Activated CD8-positive, alpha-beta memory T cell treated with anti-CD3 and anti-CD28 coated beads for 36 hours (primary cell): Measurements from ENCODE around the gene SELP. TPM values are rescaled to one million over a fixed set of nuclear protein-coding genes. Genes with fewer than 3 reads are reported as not detected.

Experiments
- CTCF ChIA-PET: fragments of 350-600 bp; sonication (Branson Sonifier 250); formaldehyde crosslinking; loops from one replicate; lab custom pipeline; 2021; ENCODE audit warnings: antibody characterized with exemption; lab: Charles Lee
- POLR2A ChIA-PET: fragments of 350-600 bp; sonication (Branson Sonifier 250); formaldehyde crosslinking; loops from one replicate; lab custom pipeline; 2021; ENCODE audit warnings: antibody characterized with exemption; lab: Charles Lee
- total RNA-seq, 2 experiments: library from RNA; stranded (reverse); gene quantifications; one replicate each; pipeline ENCODE4 v1.2.3, GENCODE V29; 2021

SELP gene
- total RNA-seq, 2 experiments from 2014 or later: 0.08 to 0.15 TPM

DNA sequence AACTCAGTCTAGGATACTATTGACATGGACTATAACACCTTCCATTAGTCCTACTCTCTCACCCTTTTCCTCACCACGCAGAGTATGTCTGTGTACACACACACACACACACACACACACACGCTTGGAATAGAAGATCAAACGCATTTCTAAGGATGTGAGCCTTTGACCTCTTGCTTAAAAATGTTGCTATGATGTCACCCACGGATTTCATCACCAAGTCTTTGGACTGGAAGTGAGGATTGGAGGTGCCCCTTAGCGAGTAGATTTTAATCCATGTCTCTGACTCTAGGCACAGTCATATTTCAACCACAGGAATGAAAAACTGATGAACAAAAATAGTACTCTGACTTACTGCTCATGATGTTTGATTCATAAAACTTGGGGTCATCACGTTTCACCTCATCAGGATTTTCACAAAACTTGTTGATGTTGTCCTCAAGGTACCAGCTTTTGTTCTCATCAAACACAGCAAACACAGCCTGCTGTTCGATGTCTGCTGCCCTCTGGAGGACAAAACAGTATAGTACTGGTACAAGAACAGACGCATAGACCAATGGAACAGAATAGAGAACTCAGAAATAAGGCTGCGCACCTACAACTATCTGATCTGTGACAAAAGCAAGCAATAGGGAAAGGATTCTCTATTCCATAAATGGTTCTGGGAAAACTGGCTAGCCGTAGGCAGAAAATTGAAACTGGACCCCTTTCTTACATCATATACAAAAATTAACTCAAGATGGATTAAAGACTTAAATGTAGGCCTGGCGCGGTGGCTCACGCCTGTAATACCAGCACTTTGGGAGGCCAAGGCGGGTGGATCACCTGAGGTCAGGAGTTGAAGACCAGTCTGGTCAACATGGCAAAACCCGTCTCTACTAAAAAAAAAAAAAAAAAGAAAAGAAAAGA lies 83.6 kb downstream of the SELP start:
- CTCF ChIA-PET: interaction anchor here (0.6 to 2.2 kb wide), 9 partner anchors 12 to 1026 kb away, joined by 3 to 7 read pairs (median 3); no protein-coding TSS in a partner anchor
- POLR2A ChIA-PET: no interaction called here

DNA sequence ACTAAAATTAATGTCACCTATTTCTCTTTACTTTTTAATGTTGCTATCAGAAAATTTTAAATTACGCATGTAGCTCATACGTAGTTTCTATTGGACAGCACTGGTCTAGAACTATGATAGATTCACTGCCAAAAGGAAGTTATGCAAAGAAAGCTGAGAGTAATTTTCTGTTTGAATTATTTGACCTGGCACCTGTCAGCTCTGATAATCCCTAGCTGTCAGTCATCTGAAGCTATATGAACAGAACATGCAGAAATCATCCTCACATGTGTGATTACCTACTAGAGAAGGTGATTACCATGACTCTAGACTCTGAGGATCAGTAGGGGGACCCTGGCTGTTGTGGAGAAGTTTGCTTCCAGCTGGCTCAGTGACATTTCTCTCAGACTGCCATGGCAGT lies 84.5 kb downstream of the SELP start:
- CTCF ChIA-PET: interaction anchor here (0.5 to 1.3 kb wide), 2 partner anchors 80 to 332 kb away, joined by 3 to 4 read pairs; no protein-coding TSS in a partner anchor
- POLR2A ChIA-PET: no interaction called here

DNA sequence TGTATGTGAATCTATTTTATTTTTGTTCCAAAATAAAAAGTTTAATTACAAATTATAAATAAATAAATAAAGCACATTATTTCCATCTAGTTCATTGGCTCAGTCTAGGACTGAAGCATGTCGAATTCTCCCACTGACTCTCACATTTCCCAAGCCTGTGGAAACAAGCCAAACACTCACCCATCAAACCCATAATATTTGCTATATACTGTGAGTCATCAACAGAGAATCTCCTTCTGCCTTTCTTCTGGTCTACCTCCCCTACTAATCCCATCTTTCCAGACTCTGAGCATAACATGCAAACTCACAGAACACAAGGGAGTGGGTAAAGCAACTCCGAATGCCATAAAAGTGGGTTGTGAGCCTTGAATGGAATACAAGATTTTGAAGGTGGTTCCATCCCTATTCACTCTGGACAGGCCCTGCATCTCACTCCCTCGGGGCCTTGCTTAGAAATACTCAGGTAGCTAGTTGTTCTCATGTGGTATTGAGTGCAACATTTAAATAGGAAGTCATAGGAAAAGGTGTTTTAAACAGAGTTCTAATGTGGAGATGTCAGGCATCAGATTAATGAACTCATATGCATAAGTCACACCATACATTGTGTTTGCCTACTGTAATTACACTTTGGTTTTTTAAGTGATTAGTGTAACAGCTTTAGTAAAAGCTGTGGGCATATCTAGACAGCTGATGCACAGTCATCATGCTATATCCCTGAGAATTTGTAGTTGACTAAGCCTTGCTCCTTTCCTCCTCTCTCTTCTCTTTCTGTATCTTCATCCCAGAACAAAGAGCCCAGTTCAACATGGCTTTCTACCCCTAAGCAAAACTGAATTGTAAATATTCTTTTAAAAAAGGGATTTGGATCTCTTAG lies 90.7 kb downstream of the SELP start:
- CTCF ChIA-PET: no interaction called here
- POLR2A ChIA-PET: no interaction called here

Other genes starting within 250 kb of the SELP start
- gene CCDC181, start 202.7 kb downstream of the SELP start, total RNA-seq: under 1 TPM; 0.48 to 0.57 TPM
- gene SLC19A2, start 144.2 kb downstream of the SELP start, total RNA-seq: 10 to 100 TPM; 11.6 to 11.7 TPM
- gene F5, start 43.6 kb downstream of the SELP start, total RNA-seq: 10 to 100 TPM; 88.5 to 90.5 TPM
- gene SELL, start 81.5 kb upstream of the SELP start, total RNA-seq: 10 to 100 TPM; 33.4 to 39.0 TPM
- gene SELE, start 104.0 kb upstream of the SELP start, total RNA-seq: not detected
- gene METTL18, start 164.8 kb upstream of the SELP start, total RNA-seq: 10 to 100 TPM; 12.2 to 12.6 TPM